HG03103 (cell line): ENCODE results near the gene ZDHHC21.

Experiments
- ATAC-seq: cut with Tn5 transposase; IDR thresholded peaks from one replicate; pipeline ENCODE4 v1.9.1; 2021; ENCODE audit warnings: low read depth; ENCODE audit not compliant: unreplicated experiment

Gene ZDHHC21, protein sequence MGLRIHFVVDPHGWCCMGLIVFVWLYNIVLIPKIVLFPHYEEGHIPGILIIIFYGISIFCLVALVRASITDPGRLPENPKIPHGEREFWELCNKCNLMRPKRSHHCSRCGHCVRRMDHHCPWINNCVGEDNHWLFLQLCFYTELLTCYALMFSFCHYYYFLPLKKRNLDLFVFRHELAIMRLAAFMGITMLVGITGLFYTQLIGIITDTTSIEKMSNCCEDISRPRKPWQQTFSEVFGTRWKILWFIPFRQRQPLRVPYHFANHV

DNA sequence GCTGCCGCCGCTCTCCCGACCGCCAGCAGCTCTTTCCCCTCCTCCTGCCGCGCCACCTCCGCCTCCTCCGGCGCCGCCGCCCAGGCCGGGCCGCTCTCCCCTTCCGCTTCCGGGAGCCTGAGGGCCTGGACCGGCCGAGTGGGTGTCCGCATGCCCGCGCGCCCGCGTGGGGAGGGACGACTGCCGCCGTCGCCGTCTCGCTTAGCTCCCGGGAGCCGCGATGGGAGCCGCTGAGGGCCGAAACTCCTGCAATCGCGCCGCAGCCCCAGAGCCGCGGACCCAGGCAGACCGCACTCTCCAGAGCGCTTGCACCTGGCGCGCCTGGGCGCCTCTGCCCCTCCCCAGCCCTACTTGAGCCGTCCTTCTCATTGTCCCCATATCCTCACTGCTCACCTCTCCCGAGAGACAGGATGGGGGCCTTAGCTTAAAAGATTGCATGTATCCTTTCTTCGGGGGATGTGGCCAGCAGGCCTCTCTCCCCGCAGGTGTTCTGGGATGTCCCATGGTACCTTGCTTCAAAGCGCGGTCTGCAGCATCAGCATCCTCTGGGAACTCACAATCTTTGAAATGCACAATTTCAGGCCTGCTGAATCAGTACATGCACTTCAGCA is at the start of gene ZDHHC21:
TSS of gene ZDHHC21 (minus strand) at position 182 of the 611 bp plus-strand sequence. CDS start 19,092 bp downstream, outside the sequence.
- ATAC-seq, result peak; percentile 58

DNA sequence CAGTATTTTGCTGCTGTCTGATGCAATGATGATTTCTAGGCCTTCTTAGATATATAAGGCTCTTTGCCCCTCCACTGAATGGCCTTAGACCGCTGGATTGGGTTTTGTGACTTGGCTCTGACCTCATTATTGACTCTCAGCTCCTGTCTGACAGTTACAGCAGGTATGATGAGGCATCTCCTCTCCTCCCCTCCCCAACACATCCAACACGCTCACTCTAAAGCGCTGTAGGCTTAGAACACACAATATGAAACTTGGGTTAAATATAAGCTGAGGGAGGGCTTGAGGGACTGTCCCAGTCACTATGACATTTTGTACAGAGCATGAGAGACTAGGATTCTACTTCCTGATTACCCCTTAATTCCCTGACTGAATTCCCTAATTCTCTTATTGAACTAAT is 48.1 kb upstream of the ZDHHC21 start:
- peak; percentile 94 for ATAC-seq

DNA sequence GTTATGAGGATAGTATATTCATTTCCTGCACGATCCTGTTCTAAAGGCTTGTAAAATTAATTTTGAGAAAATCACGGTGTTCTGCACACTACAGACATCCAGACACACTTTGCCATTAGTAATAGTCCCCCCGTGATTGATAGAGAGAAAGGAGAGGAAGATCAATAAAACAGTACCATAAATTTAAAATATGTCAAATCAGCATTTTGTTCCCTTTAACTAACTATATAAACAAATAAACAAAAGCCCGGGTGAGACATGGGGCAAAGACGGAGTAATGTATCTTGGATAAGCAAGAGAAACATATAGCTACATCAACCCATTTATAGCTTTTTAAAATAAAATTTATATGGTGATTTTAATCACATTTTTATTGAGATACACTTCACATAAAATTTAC is 39.9 kb upstream of the ZDHHC21 start:
- ATAC-seq, result no peak

DNA sequence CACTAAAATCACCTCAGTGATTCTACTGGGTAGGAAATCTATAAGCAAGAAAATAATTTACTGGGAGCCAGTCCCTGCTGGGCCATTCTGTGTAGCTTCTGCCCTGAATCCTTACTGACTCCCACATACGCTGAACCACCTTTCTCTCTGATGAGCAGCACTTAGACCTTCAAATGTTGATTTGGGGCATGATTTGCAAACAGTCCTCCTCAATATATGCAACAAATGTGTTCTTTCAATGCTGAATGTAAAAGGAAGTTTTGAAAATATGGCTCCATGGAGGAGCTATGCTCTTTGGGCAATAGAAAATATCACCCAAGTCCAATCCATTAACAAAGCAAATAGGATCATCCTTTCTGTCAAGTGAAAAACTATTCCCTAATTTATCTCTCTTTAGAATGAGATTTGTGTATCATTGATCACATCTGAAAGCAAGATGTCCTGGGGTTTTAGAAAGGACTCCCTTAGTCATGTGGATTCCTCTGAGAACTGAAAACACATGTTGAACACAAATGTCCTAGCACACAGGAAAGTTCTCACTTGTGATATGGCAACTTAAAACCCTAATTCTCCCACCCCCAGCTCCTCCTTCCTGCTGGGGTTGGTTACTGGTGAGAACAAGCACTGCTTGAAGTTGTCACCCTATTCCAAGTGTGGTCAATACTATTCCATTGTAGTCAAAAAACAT is 38.2 kb upstream of the ZDHHC21 start:
- ATAC-seq, result no peak

DNA sequence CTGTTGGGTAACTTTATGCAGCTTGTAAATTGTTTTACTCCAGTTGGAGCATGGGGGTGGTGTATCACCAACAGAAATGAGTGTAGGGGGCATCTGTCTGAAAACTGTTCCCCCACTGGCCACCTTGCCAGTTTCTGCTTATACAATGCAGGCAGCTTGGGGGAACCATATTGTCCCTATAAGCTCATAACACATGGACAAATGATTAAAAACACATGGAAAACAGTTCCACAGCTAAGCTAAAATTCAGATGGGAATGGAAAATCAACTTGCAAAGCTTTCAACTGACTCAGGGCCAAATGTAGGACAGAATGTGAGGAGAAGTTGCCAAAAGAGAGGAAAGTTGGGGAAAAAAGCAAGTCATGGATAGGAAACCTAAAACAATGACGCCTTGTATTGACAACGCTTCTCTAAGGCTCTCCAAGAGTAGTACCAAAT is 37.2 kb upstream of the ZDHHC21 start:
- ATAC-seq, result no peak

DNA sequence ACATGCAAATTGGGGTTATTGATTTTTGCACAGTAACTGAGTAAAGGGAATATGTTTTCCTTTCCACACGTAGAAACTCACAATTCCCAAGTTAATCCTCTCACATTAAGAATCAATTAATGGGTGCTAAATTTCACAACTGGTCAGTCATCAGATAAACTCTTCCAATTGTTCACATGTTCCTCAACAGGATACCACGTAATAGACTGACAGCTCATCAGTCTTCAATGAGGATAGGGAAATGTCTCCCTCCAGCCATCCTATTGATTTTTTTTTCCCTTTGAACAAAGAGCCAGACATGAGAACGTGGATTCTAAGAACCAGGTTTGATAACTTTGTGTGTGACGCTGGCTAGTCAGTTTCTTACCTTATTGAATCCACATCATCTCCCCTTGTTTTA is 30.1 kb upstream of the ZDHHC21 start:
- no peak for ATAC-seq

DNA sequence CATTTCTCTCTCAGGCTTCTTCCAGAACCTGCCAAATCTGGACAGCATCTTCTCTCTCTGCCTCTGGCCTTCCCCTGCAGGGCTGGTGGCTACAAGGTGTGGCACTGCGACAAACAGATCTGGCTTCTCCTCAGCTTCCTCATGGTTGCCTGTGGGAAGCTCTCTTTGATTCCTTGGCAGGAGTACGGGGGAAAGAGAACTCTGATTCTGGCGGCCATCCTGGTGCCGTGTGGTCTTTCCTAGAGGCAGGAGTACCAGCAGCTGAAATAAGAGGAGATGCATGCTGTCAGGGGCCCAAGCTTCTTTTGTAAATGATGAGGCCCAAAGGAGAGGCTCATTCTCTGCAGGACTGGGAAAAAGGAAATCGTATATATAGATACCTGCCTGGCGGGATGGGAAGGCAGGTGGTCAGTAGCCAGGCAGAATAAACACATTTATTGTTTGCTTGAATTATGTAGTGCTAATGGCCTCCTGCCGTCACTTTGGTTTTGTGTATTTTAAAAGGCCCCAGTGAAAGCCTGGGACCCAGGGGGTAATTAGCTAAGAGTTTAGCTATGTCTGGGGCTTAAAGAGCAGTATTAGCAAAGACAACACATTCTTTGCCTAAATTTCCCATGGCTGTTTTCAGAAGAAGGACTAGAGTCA is 29.3 kb upstream of the ZDHHC21 start, which contains the start of gene CER1:
TSS of gene CER1 (minus strand) at position 343 of the 645 bp plus-strand sequence. CDS start at position 282, 61 bp downstream.
- ATAC-seq, result no peak

DNA sequence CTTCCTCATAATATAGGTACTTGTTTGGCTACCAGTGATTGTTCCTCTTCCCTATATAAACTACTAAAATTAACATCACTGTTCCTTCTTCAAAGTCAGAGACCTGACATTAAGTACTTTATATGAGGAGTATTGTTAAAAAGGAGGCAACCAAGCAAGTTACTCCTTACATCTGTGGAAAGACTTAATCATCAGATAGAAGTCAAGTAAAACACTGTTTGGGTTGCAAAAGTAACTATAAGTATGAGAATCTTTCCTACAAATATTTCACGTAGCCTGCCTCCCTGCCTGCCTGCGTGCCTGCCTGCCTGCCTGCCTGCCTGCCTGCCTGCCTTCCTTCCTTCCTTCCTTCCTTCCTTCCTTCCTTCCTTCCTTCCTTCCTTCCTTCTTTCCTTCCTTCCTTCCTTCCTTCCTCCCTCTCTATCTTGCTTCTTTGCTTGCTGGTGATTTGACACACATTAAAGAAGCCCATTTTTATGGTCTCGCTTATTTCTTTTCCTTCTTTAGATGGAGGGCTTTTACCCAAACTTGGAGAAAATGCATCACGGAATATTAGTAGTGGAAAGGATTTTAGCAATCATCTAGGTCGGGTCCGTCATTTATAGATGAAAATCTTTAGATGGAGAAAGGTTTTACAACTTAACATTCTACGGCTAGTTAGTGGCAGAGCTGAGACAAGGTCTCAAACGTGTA is 26.1 kb upstream of the ZDHHC21 start:
- no peak for ATAC-seq

DNA sequence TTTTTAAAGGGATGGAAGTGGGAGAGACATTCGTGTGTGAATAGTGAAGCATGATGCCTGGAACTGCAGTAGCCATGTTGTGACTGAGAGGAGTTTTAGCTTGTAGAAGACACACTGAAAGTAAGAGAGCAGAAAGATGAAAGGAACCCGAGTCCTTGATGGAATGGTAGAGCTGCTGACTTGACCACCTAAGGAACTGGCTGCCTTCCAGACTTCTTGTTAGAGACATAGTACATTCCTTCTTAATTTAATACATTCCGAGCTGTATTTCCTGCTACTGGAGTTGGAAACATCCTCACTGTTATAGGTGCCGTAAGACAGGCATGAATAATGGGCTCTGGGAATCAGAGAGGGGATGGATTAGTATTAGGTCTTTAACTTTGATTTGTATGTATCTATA is 21.9 kb upstream of the ZDHHC21 start:
- no peak for ATAC-seq

- ATAC-seq, result no peak
These were observed 20.0 kb upstream of the ZDHHC21 start for GRCh38 chr9:14713187-14713767.

GRCh38 chr9:14710804-14711203 is 17.6 kb upstream of the ZDHHC21 start:
- ATAC-seq, result no peak

DNA sequence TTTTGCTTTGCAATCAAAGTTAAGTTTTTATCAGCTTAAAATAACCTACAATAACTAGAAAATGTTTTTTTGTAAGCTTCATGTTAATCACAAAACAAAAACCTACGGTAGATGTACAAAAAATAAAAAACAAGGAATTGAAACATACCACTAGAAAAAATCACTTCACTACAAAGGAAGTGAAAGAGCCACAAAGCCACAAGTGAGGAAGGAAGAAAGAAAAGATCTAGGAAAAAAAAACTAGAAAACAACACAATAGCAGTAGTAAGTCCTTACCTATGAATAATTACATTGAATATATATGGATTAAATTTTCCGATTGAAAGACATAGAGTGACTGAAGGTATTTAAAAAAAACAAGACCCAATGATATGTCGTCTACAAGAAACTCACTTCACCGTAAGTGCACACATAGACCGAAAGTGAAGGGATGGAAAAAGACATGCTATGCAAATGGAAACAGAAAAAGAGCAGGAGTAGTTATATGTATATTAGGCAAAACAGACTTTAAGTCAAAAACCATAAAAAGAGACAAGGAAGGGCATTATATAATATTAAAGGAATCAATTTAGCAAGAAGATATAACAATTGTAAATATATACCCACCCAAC is 13.4 kb upstream of the ZDHHC21 start:
- peak; percentile 66 for ATAC-seq

DNA sequence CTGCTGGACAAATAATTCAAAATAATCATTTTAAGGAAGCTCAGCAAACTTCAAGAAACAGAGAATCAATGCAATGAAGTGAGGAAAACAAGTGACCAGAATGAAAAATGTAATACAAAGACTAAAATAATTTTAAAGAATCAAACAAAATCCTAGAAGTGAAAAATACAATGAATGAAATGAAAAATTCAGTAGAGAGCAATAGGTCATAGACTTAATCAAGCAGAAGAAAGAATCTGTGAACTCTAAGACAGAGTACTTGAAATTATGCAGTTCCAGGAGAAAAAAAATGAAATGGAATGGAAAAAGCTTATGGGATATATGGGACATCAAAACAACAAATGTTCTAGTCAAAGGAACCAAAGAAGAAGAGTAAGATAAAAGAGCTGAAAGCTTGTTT is 11.8 kb upstream of the ZDHHC21 start:
- ATAC-seq, result no peak

DNA sequence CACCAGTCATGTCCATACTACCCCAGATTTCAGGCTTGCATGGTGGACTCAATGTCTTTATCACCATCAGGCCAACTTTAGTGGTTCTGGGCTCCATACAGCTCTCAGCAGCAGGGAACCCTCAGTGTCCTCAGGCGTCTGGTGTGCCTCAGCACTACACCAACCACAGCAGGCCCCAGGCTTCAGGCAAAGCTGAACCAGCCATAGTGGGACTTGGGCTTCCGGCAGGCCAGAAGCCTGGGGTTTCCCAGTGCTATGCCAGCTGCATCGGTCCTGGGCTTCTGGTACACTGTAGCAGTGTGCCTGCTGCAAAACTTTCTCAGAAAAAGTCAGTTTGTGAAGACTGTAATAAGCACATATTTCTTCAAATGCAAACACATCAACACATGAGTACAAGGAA is 11.0 kb upstream of the ZDHHC21 start:
- no peak for ATAC-seq

DNA sequence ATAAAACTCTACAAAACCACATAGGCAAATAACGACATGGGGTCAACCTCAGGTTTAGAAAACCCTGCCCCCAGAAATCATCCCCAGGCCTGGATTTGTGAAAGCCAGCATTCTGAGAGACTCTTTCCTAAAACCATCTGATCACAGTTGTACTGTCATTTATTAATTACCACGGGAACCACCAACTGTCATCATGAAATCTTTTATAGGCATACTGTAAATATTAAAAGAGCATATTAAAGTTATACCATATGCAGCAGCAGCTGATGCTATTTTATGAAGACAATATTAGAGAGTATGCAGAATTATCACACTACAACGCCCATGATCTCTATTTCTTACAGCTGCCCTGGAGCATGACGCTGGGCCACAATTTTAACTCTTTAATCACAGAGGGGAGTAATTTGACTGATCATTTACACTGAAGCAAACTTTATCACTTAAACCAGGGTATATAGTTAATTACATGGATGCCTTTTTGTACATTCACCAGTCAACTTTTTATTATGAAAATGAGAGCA is 9.0 kb upstream of the ZDHHC21 start:
- no peak for ATAC-seq

DNA sequence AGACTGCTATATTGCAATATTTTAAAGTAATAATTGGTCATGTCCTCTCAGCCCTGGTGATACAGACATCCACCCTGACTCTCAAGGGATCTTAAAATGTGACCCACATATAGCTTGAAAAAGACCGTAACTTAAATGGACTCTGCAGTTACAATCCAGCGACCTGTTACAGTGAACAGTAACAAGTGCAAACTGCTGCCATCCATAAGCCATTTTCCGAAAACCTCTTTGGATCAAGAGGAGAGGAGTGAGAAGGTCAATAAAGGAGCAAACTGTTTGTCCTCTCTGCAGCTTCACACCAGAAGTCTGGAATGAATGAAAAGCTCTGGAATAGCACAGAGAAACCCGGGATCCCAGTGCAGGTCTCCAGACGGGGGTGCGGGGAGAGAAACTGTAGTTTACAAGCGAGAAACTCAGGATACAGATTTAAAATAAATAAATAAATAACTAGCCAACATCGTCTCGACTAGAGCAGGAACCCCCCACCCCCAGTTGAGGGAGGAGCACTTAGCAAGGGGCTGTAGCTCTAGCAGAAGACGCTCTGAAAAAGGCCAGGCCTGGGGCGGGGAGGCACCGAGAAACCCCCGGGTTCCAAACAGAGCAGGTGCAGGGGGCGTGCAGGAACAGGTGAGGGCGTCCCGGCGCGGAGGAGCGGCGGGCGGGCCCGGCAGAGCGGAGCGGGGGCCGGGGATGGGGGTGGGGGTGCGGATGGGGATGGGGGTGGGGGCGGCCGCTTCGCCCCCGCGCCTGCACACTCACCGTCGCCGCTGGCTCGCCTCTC is 572 bp downstream of the ZDHHC21 start:
- ATAC-seq, result peak; percentile 28

DNA sequence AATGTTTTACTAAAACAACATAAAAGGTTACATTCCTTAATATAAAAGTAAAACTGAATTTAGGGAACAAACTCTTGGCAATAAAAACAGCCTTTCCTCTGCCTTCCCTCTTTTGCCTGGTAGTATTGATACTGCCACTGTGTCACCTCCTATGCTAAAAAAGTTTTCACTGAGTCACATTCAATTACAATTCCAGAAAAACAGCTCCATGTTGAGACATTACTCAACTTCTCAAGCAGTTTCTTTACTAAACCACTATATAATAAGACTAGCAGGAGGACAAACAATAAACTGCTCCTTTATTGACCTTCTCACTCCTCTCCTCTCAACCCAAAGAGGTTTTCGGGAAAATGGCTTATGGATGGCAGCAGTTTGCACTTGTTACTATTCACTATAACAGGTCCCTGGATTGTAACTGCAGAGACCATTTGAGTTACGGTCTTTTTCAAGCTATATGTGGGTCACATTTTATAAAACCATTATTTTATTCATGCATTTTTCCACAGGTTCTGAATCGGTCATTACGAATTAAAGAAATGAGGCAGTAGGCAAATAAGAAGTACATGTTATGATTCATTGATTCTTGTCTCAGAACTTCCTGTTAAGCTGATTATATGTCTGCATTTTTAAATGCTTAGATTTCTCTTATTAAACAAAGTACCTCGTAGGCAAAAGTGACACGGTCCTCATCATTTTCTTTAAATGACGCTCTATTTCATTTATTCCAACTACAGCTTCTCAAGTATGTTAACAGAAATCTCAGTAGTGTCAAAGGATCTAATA is 2.1 kb downstream of the ZDHHC21 start:
- ATAC-seq, result no peak
